MV-4-11 (cell line): ENCODE results near the gene TRIM36.
A peak's percentile ranks its signal among the peaks of the same experiment; 100 is the strongest.

Experiments used
- DNase-seq: peaks from one replicate; lab custom pipeline; 2025; lab: John Stamatoyannopoulos, UW

Gene TRIM36, protein sequence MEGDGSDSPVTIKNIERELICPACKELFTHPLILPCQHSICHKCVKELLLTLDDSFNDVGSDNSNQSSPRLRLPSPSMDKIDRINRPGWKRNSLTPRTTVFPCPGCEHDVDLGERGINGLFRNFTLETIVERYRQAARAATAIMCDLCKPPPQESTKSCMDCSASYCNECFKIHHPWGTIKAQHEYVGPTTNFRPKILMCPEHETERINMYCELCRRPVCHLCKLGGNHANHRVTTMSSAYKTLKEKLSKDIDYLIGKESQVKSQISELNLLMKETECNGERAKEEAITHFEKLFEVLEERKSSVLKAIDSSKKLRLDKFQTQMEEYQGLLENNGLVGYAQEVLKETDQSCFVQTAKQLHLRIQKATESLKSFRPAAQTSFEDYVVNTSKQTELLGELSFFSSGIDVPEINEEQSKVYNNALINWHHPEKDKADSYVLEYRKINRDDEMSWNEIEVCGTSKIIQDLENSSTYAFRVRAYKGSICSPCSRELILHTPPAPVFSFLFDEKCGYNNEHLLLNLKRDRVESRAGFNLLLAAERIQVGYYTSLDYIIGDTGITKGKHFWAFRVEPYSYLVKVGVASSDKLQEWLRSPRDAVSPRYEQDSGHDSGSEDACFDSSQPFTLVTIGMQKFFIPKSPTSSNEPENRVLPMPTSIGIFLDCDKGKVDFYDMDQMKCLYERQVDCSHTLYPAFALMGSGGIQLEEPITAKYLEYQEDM

GRCh38 chr5:115169487-115170133, at the start of gene TRIM36:
TSS of gene TRIM36 (minus strand) at chr5:115169908. CDS start at chr5:115169634, 274 bp downstream.
- DNase-seq: peak; percentile 91

- no peak for DNase-seq
Measured at GRCh38 chr5:115214541-115214940, 44.8 kb upstream of the TRIM36 start.

GRCh38 chr5:115209279-115209678, 39.6 kb upstream of the TRIM36 start:
- peak; percentile 99 for DNase-seq

GRCh38 chr5:115202952-115203351, 33.2 kb upstream of the TRIM36 start:
- no peak for DNase-seq

- DNase-seq: no peak
Measured at GRCh38 chr5:115196161-115196560, 26.5 kb upstream of the TRIM36 start.

- no peak for DNase-seq
Measured at GRCh38 chr5:115194676-115195075, 25.0 kb upstream of the TRIM36 start.

DNA sequence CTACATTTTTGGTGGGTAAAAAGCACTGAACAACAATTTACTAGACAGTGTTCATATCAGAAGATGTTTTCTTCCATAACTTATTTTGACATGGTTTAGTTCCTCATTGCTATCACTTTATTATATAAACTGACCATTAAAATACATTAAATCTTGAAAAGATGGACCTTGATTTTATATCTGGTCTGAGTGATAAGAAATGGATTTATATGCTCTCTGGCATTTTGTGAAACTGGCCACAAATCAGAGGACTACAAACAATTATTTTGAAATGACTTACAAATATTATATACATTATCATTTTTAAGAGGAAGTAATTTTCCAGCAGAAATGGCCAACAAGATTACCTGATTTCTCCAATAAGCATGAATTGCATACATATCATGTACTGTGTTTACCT, 23.6 kb upstream of the TRIM36 start:
- DNase-seq: no peak

DNA sequence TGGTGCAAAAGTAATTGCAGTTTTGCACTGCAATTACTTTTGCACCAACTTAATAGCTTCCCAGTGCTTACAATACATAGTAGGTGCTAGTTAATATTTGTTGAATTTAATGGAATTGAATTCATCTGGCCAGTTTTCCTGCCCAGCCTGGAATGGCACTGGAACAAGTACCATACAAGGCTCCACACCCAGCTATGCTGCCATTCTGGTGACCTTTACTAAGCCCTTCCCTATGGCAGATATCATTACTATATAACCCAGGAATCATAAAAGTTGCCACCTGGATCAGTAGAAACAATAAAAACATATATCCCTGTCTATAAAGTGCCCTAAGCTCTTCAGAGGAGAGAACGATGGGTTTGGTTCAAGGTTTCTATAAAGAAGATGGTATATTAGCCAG, 22.4 kb upstream of the TRIM36 start:
- DNase-seq: no peak

DNA sequence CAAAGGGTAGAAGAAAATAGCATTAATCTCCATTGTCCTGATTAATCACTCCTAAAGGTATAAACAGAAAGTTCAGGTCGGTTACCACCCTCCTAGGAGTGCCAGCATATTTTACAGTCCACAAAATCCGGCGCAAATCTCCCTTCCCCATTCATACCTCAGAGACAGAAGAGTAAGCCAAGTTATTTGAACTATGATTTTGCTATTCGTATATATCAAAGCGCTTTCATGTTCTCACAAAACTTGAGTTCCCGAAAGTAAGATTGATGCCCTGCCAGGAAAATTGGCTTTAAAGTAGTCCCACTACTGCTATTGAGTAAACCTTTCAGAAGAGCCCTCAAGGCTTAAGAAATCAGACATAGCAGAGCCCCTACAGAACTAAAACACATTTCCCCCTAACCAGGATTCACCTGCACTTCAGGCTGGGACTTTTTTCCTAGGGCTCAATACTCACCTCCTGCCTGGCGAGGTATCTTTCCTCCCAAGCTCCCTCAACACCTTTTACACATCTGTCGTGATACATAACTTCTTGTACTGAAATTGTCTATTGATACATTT, 21.8 kb upstream of the TRIM36 start:
- DNase-seq: no peak

DNA sequence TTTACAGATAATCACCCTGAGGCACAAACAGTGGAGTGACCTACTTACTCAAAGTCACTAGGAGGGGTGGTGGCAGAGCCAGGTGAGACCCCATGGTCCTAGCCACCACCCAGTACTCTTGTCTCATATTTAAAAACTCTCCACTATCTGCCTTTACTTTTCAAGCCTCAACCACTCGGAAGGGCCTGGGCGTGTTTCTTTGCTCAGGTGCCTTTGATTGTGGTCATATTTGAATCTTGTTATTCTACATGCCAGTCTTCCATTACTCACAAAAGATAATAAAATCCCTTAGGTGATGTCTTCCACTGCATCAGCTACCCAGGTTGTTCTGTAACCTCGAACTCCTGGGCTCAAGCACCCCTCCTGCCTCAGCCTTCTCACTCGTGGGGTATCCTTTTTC, 20.7 kb upstream of the TRIM36 start:
- DNase-seq: no peak

- no peak for DNase-seq
Measured at GRCh38 chr5:115189866-115190265, 20.2 kb upstream of the TRIM36 start.

GRCh38 chr5:115186794-115187193, 17.1 kb upstream of the TRIM36 start:
- no peak for DNase-seq

DNA sequence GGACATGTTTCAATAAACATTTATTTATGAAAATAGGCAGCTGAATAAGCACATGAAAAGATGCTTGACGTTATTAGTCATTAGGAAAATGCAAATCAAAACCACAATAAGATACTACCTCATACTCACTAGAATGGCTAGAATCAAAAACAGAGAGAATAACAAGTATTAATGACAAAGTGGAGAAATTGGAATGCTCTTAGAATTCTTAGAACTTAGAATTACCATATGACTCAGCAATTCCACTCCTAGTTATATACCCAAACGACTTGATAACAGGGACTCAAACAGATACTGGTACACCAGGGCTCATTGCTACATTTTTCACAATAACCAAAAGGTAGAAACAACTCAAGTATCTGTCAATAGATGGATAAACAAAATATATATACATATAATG, 15.1 kb upstream of the TRIM36 start:
- DNase-seq: no peak

DNA sequence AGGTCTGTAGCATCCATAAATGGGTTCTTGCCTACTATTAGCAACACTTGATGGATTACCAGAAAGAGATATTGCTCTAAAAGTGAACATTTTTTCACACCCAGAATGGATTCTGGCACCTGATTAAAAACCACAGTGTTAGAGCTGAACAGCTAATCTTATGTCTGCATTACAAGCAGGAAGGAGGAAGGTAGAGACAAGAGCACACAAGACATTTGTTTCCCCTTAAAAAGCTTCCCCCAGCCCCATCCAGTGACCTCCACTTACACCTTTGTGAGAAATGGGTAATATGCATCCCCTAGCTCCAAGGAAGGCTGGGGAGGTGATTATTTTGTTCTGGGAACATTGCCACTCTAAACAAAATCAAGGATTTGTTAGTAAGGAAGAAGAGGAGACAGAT, 12.0 kb upstream of the TRIM36 start:
- no peak for DNase-seq

DNA sequence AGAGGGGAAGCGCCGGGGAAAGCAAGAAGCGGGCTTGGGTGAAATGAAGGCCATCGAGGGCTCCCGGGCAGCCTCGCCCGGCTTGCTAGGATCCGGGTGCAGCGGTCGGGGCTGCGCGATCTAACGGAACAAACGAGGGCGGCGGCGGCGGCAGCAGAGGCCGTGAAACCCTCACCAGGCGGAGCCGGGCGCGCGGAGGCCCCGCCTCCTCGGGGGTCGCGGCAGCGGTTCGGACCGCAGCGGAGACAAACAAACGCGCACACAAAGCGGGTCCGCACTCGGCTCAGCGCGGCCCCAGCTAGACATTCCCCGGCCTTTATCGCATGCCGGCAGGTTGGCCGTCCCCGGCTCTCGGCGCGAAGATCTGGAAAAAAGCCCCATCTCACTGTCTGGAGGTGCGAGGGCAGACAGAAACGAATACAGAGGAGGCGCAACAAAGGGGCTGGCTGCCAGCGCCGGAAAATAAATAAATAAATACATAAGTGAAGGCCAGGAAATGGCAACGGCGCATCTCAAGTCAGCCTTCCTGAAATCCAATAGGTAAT, 10.5 kb upstream of the TRIM36 start:
- DNase-seq: no peak

DNA sequence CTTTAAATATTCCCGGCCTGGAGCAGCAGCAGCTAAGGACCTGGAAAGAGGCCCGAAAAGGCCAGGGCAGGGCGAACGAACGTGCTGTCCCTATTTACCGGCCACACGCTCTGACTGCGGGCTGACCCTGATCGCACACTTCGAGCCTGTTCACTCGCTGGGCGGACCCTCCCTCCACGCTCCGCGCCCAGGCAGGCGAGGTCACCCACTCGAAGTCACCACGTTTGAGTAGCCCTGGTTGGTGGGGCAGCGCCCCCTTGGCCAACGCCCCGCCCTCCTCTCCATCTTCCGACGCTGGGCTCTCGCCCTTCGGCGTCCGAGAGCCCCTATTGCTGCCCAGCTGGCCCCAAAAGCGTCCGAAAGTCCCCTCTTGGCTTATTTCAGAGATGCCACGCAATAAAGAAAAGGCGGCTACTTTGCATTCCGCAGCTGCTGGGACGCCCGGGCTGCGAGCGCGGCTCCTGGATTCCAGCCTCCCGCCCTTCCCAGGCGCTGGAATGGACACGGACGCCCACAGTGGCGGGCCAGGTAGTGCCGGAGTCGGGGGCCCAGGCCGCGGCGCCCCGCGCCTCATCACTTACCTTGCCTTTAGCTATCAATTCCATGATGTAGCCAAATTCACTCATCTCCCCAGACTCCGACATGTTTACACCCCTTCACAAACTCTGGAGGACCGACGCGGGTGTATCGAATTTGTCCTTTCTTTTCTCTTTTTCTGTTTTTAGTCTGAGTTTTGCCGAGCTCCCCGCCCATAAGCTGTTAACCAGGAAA, 9.9 kb upstream of the TRIM36 start:
- no peak for DNase-seq

- no peak for DNase-seq
Measured at GRCh38 chr5:115179030-115179393, 9.3 kb upstream of the TRIM36 start.

- peak; percentile 31 for DNase-seq
Measured at GRCh38 chr5:115170929-115171510, 1.3 kb upstream of the TRIM36 start.

DNA sequence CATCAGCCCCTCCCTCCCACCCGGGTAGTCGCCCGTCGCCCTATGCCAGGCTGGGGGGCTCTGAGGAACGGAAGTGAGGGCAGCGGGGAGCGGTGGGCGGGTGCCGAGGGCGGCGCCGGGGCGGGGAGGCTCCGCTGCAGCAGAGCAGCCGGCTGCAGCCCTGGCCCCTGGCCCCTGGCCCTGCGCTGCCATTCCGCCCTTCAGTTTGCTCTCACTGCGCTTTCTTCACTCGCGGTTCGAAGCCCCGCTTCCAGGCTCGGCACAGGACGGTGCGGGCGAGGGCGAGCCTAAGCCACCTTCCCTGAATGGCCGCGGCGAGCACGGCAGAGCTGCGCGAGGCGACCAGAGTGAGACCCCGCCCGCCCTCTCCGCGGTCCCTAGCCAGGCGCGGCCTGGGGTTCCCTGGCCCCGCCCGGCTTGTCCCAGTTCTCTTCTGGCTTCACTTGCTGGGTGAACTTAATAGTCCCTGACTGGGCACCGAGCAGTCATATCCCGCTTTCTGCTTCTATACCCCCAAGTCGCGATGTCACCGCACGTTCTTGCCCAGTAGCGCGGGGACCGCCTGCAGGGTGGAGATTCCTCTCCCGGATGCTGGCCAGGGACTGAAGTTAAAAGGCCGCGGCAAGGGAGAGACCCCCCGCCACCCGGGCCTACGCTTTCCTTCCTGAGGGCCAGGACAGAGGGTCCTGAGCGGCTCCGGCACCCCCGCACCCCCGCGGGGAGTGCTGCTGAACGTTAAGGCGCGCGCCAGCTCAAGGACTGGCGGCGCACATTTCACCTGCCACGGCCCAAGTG, 623 bp upstream of the TRIM36 start:
- DNase-seq: no peak

DNA sequence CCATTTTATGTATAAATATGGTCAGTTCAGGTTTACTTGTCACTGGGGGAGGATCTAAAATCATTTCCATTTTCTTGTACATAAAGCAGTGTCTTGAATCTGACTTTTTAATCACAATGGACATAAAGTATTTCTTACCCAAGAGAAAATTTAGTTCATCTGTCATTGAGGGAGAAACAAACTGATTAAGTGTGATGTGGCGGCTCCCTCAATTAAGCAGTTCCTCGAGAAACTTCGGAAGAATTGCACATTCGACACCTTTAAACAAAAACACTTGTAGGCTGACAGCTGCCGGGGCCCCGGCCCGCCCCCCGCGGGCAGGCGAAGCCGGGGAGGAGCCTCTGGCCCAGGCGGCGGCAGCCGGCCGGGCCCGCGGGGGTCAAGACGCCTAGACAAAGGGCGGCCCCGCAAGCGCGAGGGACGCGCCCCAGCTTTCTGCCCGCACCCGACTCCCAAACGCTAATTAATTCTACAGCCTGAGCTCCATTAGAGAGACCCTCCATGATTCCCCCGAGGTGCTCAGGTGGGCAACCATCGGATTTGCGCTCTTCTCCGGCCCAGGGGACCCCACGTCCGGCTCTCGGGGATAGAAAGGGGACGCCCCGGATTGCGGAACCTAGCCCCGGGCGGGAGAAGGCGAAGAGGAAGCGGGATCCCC, 750 bp downstream of the TRIM36 start:
- peak; percentile 47 for DNase-seq
